Measurements from ENCODE around the gene FAM149B1.

DNA sequence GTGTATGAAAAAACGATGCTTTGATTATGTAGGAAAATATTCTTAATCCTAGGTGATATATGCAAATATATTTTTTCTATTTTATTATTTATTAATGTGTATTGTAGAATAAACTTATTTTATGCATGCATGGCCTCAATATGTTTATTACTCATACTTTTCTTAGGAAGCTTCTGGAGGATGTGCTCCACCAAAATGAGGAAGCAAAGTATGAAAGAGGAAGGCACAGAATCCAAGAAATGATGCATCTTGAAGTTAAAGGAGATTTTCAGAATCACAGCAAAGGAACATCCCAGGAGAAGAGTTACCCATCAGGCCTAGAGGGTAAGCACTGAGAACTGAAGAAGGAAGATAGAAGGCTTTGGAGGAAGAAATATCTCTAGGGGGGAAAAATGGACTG, 119.5 kb downstream of the FAM149B1 start:
- TF ChIP-seq, protein P1, sequence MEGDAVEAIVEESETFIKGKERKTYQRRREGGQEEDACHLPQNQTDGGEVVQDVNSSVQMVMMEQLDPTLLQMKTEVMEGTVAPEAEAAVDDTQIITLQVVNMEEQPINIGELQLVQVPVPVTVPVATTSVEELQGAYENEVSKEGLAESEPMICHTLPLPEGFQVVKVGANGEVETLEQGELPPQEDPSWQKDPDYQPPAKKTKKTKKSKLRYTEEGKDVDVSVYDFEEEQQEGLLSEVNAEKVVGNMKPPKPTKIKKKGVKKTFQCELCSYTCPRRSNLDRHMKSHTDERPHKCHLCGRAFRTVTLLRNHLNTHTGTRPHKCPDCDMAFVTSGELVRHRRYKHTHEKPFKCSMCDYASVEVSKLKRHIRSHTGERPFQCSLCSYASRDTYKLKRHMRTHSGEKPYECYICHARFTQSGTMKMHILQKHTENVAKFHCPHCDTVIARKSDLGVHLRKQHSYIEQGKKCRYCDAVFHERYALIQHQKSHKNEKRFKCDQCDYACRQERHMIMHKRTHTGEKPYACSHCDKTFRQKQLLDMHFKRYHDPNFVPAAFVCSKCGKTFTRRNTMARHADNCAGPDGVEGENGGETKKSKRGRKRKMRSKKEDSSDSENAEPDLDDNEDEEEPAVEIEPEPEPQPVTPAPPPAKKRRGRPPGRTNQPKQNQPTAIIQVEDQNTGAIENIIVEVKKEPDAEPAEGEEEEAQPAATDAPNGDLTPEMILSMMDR (optimal IDR thresholded peaks at IDR 0.05 in 1 of 3, IDR thresholded peaks at IDR 0.05 in 1 of 3, conservative IDR thresholded peaks at IDR 0.05 in 1 of 3; ENCODE audit: extremely low read depth in 1 of 3, insufficient read depth in 2 of 3, low read length in 3 of 3): no peak
- TF ChIP-seq EZH2 (IDR thresholded peaks at IDR 0.05; ENCODE audit: low read length): no peak

Measured in keratinocyte (primary cell).